GM12878 (cell line): Measurements from ENCODE around the gene DIS3L2. TPM values are rescaled to one million over a fixed set of nuclear protein-coding genes. Genes with fewer than 3 reads are reported as not detected.

Source experiments
- ATAC-seq: fragments of 200-7000 bp; cut with Tn5 transposase; 3 replicates; pipeline ENCODE4 v1.9.1; 2020; ENCODE audit warnings: mild to moderate bottlenecking, moderate library complexity
- BruUV-seq: library from RNA; stranded (reverse); fragments of 400-500 nt; replicated peaks from 2 replicates; lab custom pipeline; 2021; lab: Mats Ljungman, UMichigan
- CTCF ChIA-PET: fragments of 300-600 bp; sonication (Branson Sonifier 250); formaldehyde crosslinking; extraction: SDS; loops from one replicate; lab custom pipeline; 2021; ENCODE audit warnings: inconsistent platforms; lab: Yijun Ruan, JAX
- POLR2A ChIA-PET: fragments of 350-600 bp; formaldehyde crosslinking; extraction: SDS; loops from one replicate; lab custom pipeline; 2021; ENCODE audit warnings: inconsistent platforms; lab: Charles Lee
- RAD21 ChIA-PET: fragments of 300-600 bp; sonication (Branson Sonifier 250); formaldehyde crosslinking; loops from one replicate; lab custom pipeline; 2023; ENCODE audit warnings: antibody characterized with exemption; ENCODE audit not compliant: unreplicated experiment; lab: Charles Lee
- SMC1A ChIA-PET: fragments of 300-600 bp; sonication (Branson Sonifier 250); formaldehyde crosslinking; loops from one replicate; lab custom pipeline; 2023; ENCODE audit not compliant: unreplicated experiment, uncharacterized antibody; lab: Charles Lee
- DNase-seq: peaks from one replicate; pipeline ENCODE4 v3.0.0-alpha.2; 2011; ENCODE audit warnings: low read depth, low spot score
- FAIRE-seq: peaks from 3 replicates; lab custom pipeline; 2011; peaks lifted over from hg19 to GRCh38; lab: Jason Lieb, UNC
- H2AFZ ChIP-seq: 2 replicates; pipeline ENCODE4 v1.6.0; 2011; ENCODE audit warnings: low read depth, low read length, control low read depth; ENCODE audit not compliant: control insufficient read depth
- H3K27ac ChIP-seq: 2 replicates; pipeline ENCODE4 v1.5.1; 2011; ENCODE audit warnings: control low read depth; ENCODE audit not compliant: control insufficient read depth, insufficient read depth
- H3K27me3 ChIP-seq, 2 experiments: replicated peaks in 1 of 2; 2 replicates each; pipeline versions ENCODE4 v1.6.0 to v1.6.1; 2011; ENCODE audit warnings: low read length in 1 of 2; ENCODE audit not compliant: control insufficient read depth in 2 of 2, insufficient read depth in 2 of 2
- H3K36me3 ChIP-seq, 2 experiments: 2 replicates each; pipeline ENCODE4 v1.5.1; 2011; ENCODE audit warnings: low read length in 1 of 2; ENCODE audit not compliant: control insufficient read depth in 2 of 2, insufficient read depth in 2 of 2
- H3K4me1 ChIP-seq: 2 replicates; pipeline ENCODE4 v1.6.1; 2011; ENCODE audit warnings: mild to moderate bottlenecking, low read length, moderate library complexity, mixed read lengths; ENCODE audit not compliant: control insufficient read depth, insufficient read depth
- H3K4me2 ChIP-seq: 2 replicates; pipeline ENCODE4 v1.6.0; 2011; ENCODE audit warnings: control low read depth; ENCODE audit not compliant: control insufficient read depth, insufficient read depth
- H3K4me3 ChIP-seq: fragments of 200-600 bp; sonication (generic); 2 replicates; pipeline ENCODE4 v1.5.1; 2016
- H3K79me2 ChIP-seq: 2 replicates; pipeline ENCODE4 v1.6.0; 2011; ENCODE audit warnings: low read length; ENCODE audit not compliant: control insufficient read depth, insufficient read depth
- H3K9ac ChIP-seq: 2 replicates; pipeline ENCODE4 v1.8.0; 2011; ENCODE audit warnings: low read length, control low read depth, mixed read lengths; ENCODE audit not compliant: control insufficient read depth, insufficient read depth
- H3K9me3 ChIP-seq: replicated peaks from 3 replicates; pipeline ENCODE4 v1.5.1; 2011; ENCODE audit warnings: mild to moderate bottlenecking, low read length; ENCODE audit not compliant: control insufficient read depth, insufficient read depth
- H4K20me1 ChIP-seq: 2 replicates; pipeline ENCODE4 v1.6.0; 2011; ENCODE audit not compliant: control insufficient read depth, insufficient read depth
- IRF5 ChIP-seq: fragments of 450-650 bp; IDR thresholded peaks from 2 replicates; pipeline ENCODE4 v1.6.1; 2017; ENCODE audit warnings: borderline replicate concordance
- RAD21 ChIP-seq: IDR thresholded peaks from 2 replicates; pipeline ENCODE4 v1.6.1; 2011; ENCODE audit warnings: mild to moderate bottlenecking, low read depth, low read length, moderate library complexity; ENCODE audit not compliant: insufficient read depth
- SMC3 ChIP-seq: IDR thresholded peaks from 2 replicates; pipeline ENCODE4 v1.6.1; 2011; ENCODE audit warnings: low read length, improper control_type of control experiment, borderline replicate concordance
- YBX1 ChIP-seq: fragments of 450-650 bp; IDR thresholded peaks from 2 replicates; pipeline ENCODE4 v1.6.1; 2016; ENCODE audit warnings: antibody characterized with exemption
- YY1 ChIP-seq: IDR thresholded peaks from 2 replicates; pipeline ENCODE4 v1.6.1; 2011; ENCODE audit warnings: low read depth, mild to moderate bottlenecking, low read length
- WGBS: methylation state at CpG from one replicate; pipeline ENCODE4 v1.1.6; 2016; ENCODE audit warnings: low lambda C conversion rate; ENCODE audit not compliant: insufficient replicate concordance, insufficient coverage; ENCODE audit errors: missing lambda C conversion rate; 5-methylcytosine and 5-hydroxymethylcytosine counted together
- in situ Hi-C: fragments of 300-500 bp; cut with MboI; formaldehyde crosslinking; loops from 9 replicates; pipeline ENCODE4 v1.14.3; 2018; ENCODE audit warnings: mixed read lengths
- intact Hi-C: fragments of 100-400 bp; cut with micrococcal nuclease; formaldehyde crosslinking; loops from one replicate; pipeline ENCODE4 v1.14.2; 2022; ENCODE audit not compliant: unreplicated experiment
- polyA plus RNA-seq, 11 experiments: library from polyadenylated mRNA; depleted of rRNA in 4 of 11; unstranded in 6 of 11; stranded (reverse) in 5 of 11; fragments of >200 nt; fragmentation: Nextera tagmentation in 4 of 11; fragmentation: Illumina TruSeq in 1 of 11; extraction: Ambion mirVana in 4 of 11; extraction: Trizol in 1 of 11; gene quantifications; 1 replicate in 1 of 11; 2 replicates in 10 of 11; pipeline versions ENCODE4 v1.2.1 to v1.2.3, GENCODE V29; 2011 to 2016; ENCODE audit warnings: inconsistent platforms in 2 of 11, missing spikeins in 2 of 11, low read depth in 1 of 11
- total RNA-seq, 4 experiments: library from RNA; depleted of rRNA in 3 of 4; stranded (reverse); fragments of >200 nt in 3 of 4; fragmentation: Illumina TruSeq in 1 of 4; extraction: Trizol in 1 of 4; gene quantifications; 2 replicates each; pipeline versions ENCODE4 v1.2.1 to v1.2.3, GENCODE V29; 2013 to 2021
- TF ChIP-seq, protein P1 (sequence below): fragments of 450-650 bp; IDR thresholded peaks from 2 replicates; pipeline ENCODE4 v1.6.1; 2017; ENCODE audit warnings: mild to moderate bottlenecking, low read depth, inconsistent platforms; ENCODE audit not compliant: poor library complexity, severe bottlenecking
- TF ChIP-seq, protein P2 (sequence below), 3 experiments: IDR thresholded peaks in 2 of 3; conservative IDR thresholded peaks in 1 of 3; 2 replicates each; pipeline ENCODE4 v1.5.1; 2011; ENCODE audit warnings: low read depth in 3 of 3, low read length in 3 of 3, mild to moderate bottlenecking in 3 of 3, control low read depth in 2 of 3, moderate library complexity in 2 of 3, inconsistent platforms in 1 of 3, mixed read lengths in 1 of 3; ENCODE audit not compliant: control insufficient read depth in 2 of 3, insufficient read depth in 1 of 3; ENCODE audit errors: extremely low read depth in 1 of 3

Gene DIS3L2
- total and polyA plus RNA-seq, 10 of the 15 experiments (the other 5 are each of a cell fraction or from before 2014, with no cell fraction given) = 3.5 to 27.1 (median 16.0) TPM

GRCh38 chr2:232142049-232142448 lies 180.5 kb downstream of the DIS3L2 start:
- ChIA-PET SMC1A (interaction anchor here (0.6 to 2.6 kb wide), 10 partner anchors 29 to 243 kb away, joined by 3 to 11 read pairs (median 3); partner anchors contain the start of gene NPPC), CTCF (interaction anchor here (0.9 to 3.6 kb wide), 11 partner anchors 16 to 242 kb away, joined by 3 to 32 read pairs (median 3); no protein-coding TSS in a partner anchor), POLR2A (no interaction called here), RAD21 (interaction anchor here (1.5 to 1.6 kb wide), 2 partner anchors 217 to 236 kb away, joined by 3 read pairs; no protein-coding TSS in a partner anchor)
- FAIRE-seq = peak; percentile 23
- no peaks in the 10 kb centered on the region for H4K20me1 ChIP-seq
- H3K79me2 ChIP-seq = no peaks in the 10 kb centered on the region
- no peak overlapping the region for H3K9ac ChIP-seq
- H3K9me3 ChIP-seq = no peaks in the 10 kb centered on the region
- no peak overlapping the region for H3K27ac ChIP-seq
- BruUV-seq = no TSS peak
- H3K4me2 ChIP-seq = no peak overlapping the region
- peak; percentile 63 for ATAC-seq
- TF ChIP-seq IRF5 (no peak), YBX1 (no peak), SMC3 (peak; percentile 81), YY1 (peak; percentile 29; the same call in 1 of the 2 replicates), RAD21 (peak; percentile 79)
- TF ChIP-seq, protein P1, sequence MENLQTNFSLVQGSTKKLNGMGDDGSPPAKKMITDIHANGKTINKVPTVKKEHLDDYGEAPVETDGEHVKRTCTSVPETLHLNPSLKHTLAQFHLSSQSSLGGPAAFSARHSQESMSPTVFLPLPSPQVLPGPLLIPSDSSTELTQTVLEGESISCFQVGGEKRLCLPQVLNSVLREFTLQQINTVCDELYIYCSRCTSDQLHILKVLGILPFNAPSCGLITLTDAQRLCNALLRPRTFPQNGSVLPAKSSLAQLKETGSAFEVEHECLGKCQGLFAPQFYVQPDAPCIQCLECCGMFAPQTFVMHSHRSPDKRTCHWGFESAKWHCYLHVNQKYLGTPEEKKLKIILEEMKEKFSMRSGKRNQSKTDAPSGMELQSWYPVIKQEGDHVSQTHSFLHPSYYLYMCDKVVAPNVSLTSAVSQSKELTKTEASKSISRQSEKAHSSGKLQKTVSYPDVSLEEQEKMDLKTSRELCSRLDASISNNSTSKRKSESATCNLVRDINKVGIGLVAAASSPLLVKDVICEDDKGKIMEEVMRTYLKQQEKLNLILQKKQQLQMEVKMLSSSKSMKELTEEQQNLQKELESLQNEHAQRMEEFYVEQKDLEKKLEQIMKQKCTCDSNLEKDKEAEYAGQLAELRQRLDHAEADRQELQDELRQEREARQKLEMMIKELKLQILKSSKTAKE = no peak
- TF ChIP-seq, protein P2, sequence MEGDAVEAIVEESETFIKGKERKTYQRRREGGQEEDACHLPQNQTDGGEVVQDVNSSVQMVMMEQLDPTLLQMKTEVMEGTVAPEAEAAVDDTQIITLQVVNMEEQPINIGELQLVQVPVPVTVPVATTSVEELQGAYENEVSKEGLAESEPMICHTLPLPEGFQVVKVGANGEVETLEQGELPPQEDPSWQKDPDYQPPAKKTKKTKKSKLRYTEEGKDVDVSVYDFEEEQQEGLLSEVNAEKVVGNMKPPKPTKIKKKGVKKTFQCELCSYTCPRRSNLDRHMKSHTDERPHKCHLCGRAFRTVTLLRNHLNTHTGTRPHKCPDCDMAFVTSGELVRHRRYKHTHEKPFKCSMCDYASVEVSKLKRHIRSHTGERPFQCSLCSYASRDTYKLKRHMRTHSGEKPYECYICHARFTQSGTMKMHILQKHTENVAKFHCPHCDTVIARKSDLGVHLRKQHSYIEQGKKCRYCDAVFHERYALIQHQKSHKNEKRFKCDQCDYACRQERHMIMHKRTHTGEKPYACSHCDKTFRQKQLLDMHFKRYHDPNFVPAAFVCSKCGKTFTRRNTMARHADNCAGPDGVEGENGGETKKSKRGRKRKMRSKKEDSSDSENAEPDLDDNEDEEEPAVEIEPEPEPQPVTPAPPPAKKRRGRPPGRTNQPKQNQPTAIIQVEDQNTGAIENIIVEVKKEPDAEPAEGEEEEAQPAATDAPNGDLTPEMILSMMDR (IDR thresholded peaks at IDR 0.05 in 2 of 3, conservative IDR thresholded peaks at IDR 0.05 in 1 of 3; ENCODE audit: control insufficient read depth in 2 of 3, extremely low read depth in 1 of 3, insufficient read depth in 1 of 3, low read depth in 3 of 3, low read length in 3 of 3) = peak; percentile 55 to 63 (median 62); a peak in 5 of 6 replicates
- intact Hi-C loops = loop anchor here (1.0 to 10.0 kb wide), 3 partner anchors 183 to 236 kb away; no protein-coding TSS in a partner anchor
- H3K36me3 ChIP-seq = 0 out of 4 replicates have a peak, but pooled peaks cover 0 to 2% of the 10 kb centered on the region in 2 experiments
- DNase-seq = no peak
- H2AFZ ChIP-seq = no peak overlapping the region
- WGBS = 66% methylated on average over 3 of the region's 3 CpGs
- H3K27me3 ChIP-seq = no peaks in the 10 kb centered on the region
- no peaks in the 10 kb centered on the region for H3K4me1 ChIP-seq
- in situ Hi-C loops = loop anchor here (5.0 kb wide), 1 partner anchor 220 kb away; no protein-coding TSS in a partner anchor
- no peak overlapping the region for H3K4me3 ChIP-seq
